IPS-NIHi7 (cell line): ENCODE results near the gene TEAD2.
A peak's percentile ranks its signal among the peaks of the same experiment; 100 is the strongest.
"Not testable (repeated sequence)": the region's sequence is repeated elsewhere in the genome, so short reads cannot be mapped to it uniquely, and the experiment has no call there.

Experiments
- DNase-seq: peaks from one replicate; pipeline ENCODE4 v3.0.0; 2012; ENCODE audit warnings: mixed read lengths; ENCODE audit errors: extremely low spot score

Gene TEAD2

DNA sequence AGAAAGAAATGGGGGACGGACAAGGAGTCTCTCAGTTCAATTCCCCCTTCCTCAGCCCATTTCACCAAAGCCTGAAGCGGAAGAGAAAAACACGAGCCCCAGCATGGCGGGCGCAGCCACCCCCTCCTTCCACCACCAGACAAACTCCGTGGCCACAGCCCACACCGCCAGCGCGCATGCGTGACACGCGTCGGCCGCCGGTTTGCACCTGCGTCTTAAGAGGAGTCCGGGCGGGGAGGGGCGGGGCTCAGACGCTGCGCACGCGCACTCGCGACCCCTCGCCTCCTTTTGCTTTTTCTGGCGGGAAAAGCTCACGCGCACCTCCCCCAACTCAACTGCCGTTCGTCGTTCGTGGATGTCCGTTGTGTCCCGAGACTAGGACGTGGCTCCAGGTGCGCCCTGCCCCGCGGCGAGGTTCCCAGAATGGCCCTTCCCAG is 25.7 kb upstream of the TEAD2 start, which contains the start of gene KASH5:
Gene KASH5, plus strand, starts transcription at position 314 of the 437 bp plus-strand sequence. CDS start 2,635 bp downstream, outside the sequence.
- no peak for DNase-seq

DNA sequence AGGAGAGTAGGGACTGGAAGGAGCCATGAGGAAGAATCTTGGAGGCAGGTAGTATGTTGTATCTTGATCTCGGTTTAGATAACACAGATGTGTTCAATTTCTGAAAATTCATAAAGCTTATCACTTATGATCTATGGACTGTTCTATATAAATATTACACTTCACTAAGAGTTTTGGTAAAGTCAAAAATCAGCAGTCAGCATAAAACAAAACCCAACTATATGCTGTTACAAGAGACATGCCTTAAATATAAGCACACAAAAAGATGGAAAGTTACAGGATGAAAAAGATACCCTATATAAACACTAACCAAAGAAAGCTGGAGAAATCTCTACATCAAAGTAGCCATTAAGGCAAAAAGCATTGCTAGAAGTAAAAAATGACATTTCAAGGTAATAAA is 21.4 kb upstream of the TEAD2 start:
- no peak for DNase-seq

DNA sequence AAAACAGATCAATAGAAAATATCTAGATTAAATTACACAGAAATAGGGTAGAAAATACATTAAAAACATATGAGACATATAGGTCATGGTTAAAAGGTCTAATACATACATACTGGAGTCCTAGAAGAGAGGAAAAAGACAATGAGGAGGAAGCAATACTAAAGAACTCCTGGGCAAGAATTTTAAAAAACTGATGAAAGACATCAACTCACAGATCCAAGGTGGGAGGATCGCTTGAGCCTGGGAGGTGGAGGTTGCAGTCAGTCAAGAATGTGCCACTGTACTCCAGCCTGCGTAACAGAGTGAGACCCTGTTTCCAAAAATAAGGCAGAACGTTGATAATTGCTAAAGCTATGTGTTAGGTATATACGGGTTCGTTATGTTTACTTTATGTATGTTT is 20.4 kb upstream of the TEAD2 start:
- DNase-seq: no peak

- no peak for DNase-seq
These were observed 18.2 kb upstream of the TEAD2 start for GRCh38 chr19:49380391-49380790.

- no peak for DNase-seq
These were observed 16.3 kb upstream of the TEAD2 start for GRCh38 chr19:49378512-49378911.

- DNase-seq: no peak
These were observed 12.6 kb upstream of the TEAD2 start for GRCh38 chr19:49374665-49375434.

DNA sequence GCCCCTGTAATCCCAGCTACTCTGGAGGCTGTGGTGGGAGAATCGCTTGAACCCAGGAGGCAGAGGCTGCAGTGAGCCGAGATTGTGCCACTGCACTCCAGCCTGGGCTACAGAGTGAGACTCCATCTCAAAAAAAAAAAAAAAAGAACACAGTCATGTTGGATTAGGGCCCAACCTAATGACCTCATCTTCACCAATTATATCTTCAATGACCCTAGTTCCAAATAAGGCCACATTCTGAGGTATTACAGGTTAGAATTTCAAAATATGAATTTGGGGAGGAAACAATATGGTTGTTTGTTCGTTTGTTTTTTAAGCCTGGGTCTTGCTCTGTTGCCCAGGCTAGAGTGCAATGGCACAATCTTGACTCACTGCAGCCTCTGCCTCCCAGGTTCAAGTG is 11.0 kb upstream of the TEAD2 start:
- not testable (repeated sequence) for DNase-seq

DNA sequence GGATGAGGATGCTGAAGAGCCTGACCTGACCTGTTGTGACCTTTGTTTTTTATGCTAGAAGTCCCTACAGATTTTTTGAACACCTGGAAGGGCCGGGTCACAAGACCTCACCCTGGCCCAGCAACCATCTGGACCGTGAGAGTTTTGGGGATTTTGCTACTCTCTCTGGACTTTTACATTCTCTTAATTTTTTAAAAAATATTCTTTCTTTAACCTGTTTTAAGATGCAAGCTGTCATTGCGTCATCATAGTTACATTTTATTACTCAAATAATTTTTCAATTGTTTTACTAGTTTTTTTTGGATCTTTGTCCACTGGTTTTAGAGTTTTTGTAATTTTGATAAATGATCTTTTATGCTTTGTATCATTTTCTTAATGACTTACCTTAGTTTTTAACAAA is 9.0 kb upstream of the TEAD2 start:
- no peak for DNase-seq

- no peak for DNase-seq
These were observed 6.6 kb upstream of the TEAD2 start for GRCh38 chr19:49368711-49369358.

DNA sequence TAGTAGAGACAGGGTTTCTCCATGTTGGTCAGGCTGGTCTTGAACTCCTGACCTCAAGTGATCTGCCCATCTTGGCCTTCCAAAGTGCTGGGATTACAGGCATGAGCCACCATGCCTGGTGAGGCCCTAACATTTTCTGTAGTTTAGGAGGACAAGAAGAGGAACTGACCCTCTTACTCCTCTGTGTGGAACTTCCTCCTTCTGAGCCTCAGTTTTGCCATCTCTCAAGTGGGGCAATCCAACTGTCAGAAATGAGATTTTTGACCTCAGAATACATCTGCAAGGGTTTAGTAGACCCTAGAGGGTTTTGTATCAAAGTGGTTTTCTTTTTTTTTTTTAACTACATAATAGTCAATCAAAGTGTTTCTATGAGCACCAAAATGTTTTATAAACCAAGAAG is 3.9 kb upstream of the TEAD2 start:
- no peak for DNase-seq

DNA sequence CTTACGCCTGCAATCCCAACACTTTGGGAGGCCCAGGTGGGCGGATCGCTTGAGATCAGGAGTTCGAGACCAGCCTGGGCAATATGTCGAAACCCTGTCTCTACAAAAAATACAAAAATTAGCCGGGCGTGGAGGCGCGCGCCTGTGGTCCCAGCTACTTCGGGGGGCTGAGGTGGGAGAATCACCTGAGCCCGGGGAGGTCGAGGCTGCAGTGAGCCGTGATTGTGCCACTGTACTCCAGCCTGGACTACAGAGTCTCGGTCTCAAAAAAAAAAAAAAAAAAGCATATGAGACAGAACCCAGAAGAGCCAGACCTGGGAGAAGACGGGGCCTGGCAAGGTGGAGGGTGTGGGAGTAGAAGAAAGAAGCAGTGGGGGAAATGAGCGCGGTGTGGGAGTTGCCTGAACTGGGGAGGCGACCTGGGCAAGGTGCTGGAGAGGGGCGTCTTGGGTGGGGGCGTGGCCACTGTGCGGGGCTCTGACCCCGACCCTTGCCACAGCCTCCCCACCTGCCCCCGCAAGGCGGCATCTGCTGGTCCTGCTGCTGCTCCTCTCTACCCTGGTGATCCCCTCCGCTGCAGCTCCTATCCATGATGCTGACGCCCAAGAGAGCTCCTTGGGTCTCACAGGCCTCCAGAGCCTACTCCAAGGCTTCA is 2.0 kb upstream of the TEAD2 start:
- DNase-seq: no peak

DNA sequence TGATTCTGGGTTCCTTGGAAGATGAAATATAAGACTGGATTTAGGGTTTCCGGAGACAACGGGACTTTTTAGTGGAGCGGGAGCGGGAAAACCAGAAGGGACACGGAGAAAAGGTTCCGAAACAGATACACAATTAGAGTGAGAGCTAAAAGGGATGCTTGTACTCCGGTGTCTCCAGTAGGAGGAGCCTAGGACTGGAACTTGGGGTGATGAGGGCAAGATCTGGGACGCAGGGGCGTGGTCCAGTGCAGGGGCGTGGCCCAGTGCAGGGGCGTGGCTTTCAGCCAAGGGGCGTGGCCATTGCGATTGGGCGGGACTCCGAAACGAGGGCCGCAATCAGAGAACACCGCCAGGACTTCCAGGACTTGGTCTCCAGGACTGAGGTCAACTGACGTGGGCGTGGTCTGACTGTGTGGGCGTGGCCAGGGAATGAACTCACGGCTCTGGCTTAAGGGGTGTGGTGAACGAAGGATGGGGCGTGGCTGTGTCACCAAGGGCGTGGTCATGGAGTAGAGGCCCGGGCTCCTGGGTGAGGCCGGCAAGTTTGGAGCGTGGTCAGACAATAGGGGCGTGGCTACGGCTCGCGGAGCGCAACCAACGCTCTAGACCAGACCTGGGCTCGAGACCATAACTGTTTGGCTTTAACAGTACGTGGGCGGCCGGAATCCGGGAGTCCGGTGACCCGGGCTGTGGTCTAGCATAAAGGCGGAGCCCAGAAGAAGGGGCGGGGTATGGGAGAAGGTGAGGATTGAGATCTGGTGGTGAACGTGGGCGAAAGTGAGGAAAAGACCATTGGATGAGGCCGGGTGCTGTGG is 1.3 kb upstream of the TEAD2 start, which contains the start of gene DKKL1:
Gene DKKL1, plus strand, starts transcription at position 610 of the 815 bp plus-strand sequence. Its CDS starts 122 bp downstream, at position 732.
- peak; percentile 99 for DNase-seq

DNA sequence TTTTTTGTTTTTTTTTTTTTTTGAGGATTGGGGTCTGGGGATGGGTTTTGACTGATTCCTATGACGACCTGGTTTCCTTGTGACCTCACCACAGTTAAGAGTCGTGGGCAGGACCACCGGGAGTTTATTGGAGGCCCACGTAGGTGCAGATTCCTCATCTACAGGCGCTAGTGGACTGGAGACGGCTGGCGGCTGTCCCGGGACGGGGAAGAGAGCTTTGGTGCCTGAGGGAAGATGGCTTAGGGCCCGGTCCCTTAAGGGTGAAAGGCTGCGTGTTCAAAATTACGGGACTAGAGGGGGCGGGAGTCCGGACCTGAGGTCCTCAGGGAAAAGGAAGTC is 682 bp upstream of the TEAD2 start:
- DNase-seq: no peak

DNA sequence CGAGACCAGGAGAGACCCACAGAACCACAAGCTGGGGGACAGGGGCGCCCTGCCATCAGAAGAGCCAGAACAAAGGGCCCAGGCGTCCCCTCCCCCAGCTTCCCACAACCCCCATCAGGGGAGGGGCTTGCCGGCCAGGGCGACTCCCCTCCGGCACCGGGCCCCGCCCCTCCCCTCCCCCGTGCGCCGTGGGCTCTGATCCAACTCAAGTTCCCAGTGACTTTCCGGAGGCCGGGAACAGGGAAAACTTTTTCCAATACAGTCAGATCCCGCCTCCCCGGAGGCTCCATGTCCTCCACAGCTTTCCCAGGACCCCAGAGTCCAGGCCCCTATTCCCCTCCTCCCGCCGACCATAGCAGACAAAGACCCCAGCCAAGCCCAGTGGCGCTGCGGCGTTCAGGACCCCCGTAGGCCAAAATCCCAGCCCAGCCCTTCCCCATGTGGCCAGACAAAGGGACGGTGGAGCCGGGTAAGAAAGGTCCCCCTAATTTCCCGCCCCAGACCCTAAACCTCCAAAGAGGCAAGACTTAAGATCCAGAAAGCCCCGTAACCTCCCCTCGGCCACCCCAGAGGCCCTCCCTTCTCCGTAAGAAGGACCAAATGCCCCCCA is 673 bp downstream of the TEAD2 start:
- DNase-seq: peak; percentile 88

DNA sequence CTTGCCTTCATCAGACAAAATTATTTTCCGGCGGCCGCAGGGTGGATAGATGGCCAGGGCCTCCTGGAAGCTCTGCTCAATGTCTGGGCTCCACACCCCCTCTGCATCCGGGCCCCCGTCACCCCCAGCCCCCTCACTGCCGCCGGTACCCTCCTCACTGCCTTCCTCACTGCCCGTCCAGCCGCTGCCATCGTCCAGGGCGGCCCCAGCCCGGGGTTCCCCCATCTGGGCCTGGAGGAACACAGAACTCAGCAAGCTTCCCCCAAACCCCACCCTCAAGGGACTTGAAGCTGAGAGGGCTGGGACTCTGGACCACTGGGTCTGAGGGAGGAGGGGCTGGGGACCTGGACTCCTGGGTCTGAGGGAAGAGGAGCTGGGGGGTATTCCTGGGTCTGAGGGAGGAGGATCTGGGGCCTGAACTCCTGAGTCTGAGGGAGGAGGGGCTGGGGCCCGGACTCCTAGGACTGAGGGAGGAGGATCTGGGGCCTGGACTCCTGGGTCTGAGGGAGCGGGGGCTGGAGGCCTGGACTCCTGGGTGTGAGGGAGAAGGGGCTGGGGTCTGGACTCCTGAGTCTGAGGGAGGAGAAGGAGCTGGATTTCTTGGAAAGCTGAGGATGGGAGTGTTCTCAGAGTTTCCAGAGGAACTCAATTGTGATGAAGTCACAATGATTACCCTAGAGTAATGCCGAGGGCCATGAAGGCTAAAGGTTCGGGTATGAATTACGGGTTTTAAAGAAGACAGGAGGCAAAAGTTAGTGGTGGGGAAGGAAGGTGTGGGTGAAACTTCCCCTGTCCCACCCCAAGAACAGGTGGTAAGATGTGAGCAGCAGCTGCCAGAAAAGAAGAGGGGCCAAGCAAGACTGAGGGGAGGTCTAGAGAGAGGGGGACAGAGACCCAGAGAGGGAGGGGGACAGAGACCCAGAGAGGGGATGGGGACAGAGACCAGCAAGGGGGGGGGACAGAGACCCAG is 2.1 kb downstream of the TEAD2 start:
- DNase-seq: no peak

- DNase-seq: no peak
These were observed 5.0 kb downstream of the TEAD2 start for GRCh38 chr19:49357186-49357585.

DNA sequence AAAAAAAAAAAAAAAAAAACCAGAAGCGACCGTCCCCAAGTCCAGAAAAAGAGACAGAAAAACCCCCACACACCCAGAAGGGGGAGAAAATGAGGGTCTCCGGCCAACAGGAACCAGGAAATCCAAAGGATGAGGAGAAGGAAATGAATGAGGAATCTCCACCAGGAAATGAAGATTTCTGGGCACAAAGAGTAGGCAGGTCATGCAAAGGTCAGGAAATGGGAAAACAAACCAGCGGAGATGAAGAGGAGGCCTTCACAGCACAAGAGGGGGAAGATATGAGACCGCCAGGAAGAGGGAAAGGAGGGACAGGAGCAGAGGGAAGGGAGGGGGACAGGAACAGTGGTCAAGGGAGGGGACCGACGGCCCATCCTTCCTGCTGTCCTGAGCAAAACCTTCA is 5.8 kb downstream of the TEAD2 start:
- no peak for DNase-seq

GRCh38 chr19:49355909-49356353 is 6.3 kb downstream of the TEAD2 start:
- DNase-seq: no peak

DNA sequence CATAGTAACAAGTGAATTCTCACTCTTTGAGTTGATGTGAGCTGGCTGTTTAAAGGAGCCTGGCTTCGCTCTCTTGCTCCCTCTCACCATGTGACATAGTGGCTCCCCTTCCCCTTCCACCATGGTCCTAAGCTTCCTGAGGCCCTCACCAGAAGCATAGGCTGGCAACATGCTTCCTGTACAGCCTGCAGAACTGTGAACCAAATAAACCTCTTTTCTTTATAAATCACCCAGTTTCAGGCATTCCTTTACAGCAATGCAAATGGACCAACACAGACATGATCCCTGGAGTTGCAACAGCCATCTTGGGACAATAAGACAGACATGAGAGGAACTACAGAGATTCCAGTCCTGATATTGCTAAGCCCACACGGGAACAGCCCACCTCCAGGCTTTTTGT is 12.6 kb downstream of the TEAD2 start:
- no peak for DNase-seq
